Caki2 (cell line): ENCODE data around the gene CAP1. TPM values are rescaled to one million over a fixed set of nuclear protein-coding genes. Genes with fewer than 3 reads are reported as not detected.
A peak's percentile ranks its signal among the peaks of the same experiment; 100 is the strongest.

Experiments used
- DNase-seq: peaks from one replicate; pipeline ENCODE4 v3.0.0-alpha.2; 2015; ENCODE audit warnings: low read depth
- in situ Hi-C: cut with HindIII; loops from 2 replicates; pipeline ENCODE4 v1.10.0; 2016; ENCODE audit warnings: low sequenced_read_pairs, low pct_unique_long_range_greater_than_20kb, mixed read lengths
- total RNA-seq: library from RNA; depleted of rRNA; stranded (reverse); fragments of >200 nt; shearing (Covaris generic); gene quantifications from 2 replicates; pipeline ENCODE4 v1.2.3, GENCODE V29; 2014; ENCODE audit warnings: low replicate concordance

CAP1 gene
- total RNA-seq, 1 experiment from 2014 or later, result 154 TPM

GRCh38 chr1:40053138-40053887, 12.8 kb downstream of the CAP1 start:
- no peak for DNase-seq
- in situ Hi-C loops, result no loop called here

- in situ Hi-C loops, result no loop called here
- DNase-seq, result no peak
These were observed 16.2 kb downstream of the CAP1 start for GRCh38 chr1:40056519-40057309.

- no peak for DNase-seq
- in situ Hi-C loops, result no loop called here
These were observed 16.9 kb downstream of the CAP1 start for GRCh38 chr1:40057310-40058030.

- in situ Hi-C loops, result no loop called here
- no peak for DNase-seq
These were observed 17.5 kb downstream of the CAP1 start for GRCh38 chr1:40058097-40058452.

GRCh38 chr1:40058453-40059337, 18.2 kb downstream of the CAP1 start:
- in situ Hi-C loops, result no loop called here
- DNase-seq, result no peak

GRCh38 chr1:40059338-40059959, 18.9 kb downstream of the CAP1 start:
- in situ Hi-C loops, result no loop called here
- no peak for DNase-seq

- in situ Hi-C loops, result no loop called here
- DNase-seq, result no peak
These were observed 19.6 kb downstream of the CAP1 start for GRCh38 chr1:40059960-40060750.

- in situ Hi-C loops, result no loop called here
- no peak for DNase-seq
These were observed 24.4 kb downstream of the CAP1 start for GRCh38 chr1:40064797-40065499.

GRCh38 chr1:40067023-40067422, 26.5 kb downstream of the CAP1 start:
- DNase-seq, result no peak
- in situ Hi-C loops, result no loop called here

- in situ Hi-C loops, result no loop called here
These were observed 27.3 kb downstream of the CAP1 start for GRCh38 chr1:40067851-40068250.

GRCh38 chr1:40072142-40072541, 31.6 kb downstream of the CAP1 start:
- no peak for DNase-seq
- in situ Hi-C loops, result no loop called here

More at GRCh38 chr1:40067851-40068250, 27.3 kb downstream of the CAP1 start:
- no peak for DNase-seq

- DNase-seq, result no peak
- in situ Hi-C loops, result no loop called here
These were observed 32.5 kb downstream of the CAP1 start for GRCh38 chr1:40073062-40073461.

GRCh38 chr1:40075266-40075665, 34.7 kb downstream of the CAP1 start:
- in situ Hi-C loops, result no loop called here
- no peak for DNase-seq

GRCh38 chr1:40076895-40077312, 36.4 kb downstream of the CAP1 start:
- no peak for DNase-seq
- in situ Hi-C loops, result no loop called here

GRCh38 chr1:40078512-40079333, 38.2 kb downstream of the CAP1 start:
- in situ Hi-C loops, result no loop called here
- DNase-seq, result peak; percentile 47
